ENCODE results near the gene ASPRV1.

Gene ASPRV1

DNA sequence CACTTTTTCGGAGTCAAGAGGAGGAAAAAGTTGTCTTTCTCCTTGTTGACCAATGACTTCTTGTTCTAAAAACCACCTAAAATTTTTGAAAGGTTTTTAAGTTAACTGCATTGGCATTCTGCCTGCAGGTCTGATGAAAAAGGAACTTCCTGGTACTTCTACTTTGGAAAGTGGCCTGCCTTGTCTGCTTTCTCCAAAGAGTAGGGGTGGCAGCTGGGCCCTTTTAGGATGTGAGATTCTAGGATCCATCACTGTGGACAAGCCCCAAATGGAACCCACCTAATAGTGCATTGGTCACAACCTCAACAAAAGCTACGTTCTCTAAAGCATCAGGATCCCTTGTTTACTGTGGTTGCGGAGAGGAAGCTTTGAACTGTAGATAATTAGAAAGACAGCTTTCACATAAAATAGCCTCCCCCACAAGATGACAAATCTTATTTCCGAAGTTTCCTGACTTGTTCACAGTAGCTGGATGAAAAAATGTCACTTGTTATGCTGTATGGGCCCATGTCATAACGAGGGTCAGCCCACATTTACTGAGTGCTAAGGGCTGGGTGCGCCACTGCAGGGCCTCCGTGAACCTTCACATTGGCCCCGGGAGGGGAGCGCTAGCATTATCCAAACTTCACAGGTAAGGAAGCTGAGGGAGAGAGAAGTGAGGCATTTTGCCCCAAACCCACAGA, 17.4 kb downstream of the ASPRV1 start:
- DNase-seq, result no peak
- Histone ChIP-seq H3K27me3 (replicated peaks) (no peaks in the 10 kb centered on the region), H3K4me3 (ENCODE audit: low read depth, low read length) (no peak overlapping the region), H3K27ac (no peak overlapping the region), H3K36me3 (replicated peaks) (peaks cover 18% of the 10 kb centered on the region)
- in situ Hi-C loops (cut with HindIII; ENCODE audit: low pct_ligation_motif_present, low sequenced_read_pairs), result loop anchor here (25.0 kb wide), 1 partner anchor 143 kb away; the partner anchor contains the start of gene PCBP1
- TF ChIP-seq, protein P1, sequence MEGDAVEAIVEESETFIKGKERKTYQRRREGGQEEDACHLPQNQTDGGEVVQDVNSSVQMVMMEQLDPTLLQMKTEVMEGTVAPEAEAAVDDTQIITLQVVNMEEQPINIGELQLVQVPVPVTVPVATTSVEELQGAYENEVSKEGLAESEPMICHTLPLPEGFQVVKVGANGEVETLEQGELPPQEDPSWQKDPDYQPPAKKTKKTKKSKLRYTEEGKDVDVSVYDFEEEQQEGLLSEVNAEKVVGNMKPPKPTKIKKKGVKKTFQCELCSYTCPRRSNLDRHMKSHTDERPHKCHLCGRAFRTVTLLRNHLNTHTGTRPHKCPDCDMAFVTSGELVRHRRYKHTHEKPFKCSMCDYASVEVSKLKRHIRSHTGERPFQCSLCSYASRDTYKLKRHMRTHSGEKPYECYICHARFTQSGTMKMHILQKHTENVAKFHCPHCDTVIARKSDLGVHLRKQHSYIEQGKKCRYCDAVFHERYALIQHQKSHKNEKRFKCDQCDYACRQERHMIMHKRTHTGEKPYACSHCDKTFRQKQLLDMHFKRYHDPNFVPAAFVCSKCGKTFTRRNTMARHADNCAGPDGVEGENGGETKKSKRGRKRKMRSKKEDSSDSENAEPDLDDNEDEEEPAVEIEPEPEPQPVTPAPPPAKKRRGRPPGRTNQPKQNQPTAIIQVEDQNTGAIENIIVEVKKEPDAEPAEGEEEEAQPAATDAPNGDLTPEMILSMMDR (IDR thresholded peaks at IDR 0.05; ENCODE audit: low read depth, low read length, missing control alignments), result no peak

DNA sequence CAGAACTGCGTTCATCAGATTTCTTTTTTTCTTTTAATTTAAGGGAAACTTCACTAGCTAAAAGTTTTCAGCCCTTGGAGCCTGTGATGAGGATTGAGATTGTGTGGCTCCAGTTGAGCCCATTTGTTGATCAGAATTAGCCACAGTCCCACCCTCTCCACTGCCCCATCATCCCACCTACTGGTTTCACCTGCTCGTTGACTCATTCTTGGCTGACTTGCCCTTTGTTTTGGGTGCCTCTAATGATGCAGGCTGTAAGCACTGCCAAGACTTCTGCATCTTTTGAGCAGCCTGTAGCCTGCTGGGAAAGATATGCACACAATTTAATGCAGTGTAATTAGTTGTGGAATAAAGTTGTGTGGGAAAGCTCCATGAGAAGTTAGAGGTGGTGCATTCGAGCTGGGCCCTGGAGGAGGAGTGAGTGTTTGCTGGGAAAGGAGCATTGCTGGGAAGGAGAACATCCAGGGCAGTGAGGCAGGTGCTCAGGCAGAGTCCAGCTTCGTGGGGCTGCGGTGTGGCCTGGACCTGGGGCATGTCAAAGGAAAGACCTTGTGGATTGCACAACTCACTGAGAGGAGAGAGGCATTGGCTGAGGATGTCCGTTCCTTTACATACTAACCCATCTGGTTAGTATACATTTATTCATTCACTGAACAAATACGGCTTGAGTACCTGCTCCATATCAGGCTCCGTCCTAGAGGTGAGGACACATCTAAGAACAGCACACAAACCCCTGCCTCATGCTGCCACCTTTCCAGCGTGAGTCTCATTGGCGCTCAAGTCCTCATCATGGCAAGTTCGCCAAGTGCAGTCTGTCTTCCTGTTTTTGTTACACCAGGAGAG, 18.2 kb downstream of the ASPRV1 start:
- peaks cover 25% of the 10 kb centered on the region for H3K36me3 ChIP-seq (replicated peaks)
- no peaks in the 10 kb centered on the region for H3K27me3 ChIP-seq (replicated peaks)
- in situ Hi-C loops (cut with HindIII; ENCODE audit: low pct_ligation_motif_present, low sequenced_read_pairs), result loop anchor here (25.0 kb wide), 1 partner anchor 144 kb away; the partner anchor contains the start of gene PCBP1
- TF ChIP-seq, protein P1 (IDR thresholded peaks at IDR 0.05; ENCODE audit: low read depth, low read length, missing control alignments), result no peak
- H3K27ac ChIP-seq, result no peak overlapping the region
- DNase-seq, result no peak
- H3K4me3 ChIP-seq (ENCODE audit: low read depth, low read length), result no peak overlapping the region

DNA sequence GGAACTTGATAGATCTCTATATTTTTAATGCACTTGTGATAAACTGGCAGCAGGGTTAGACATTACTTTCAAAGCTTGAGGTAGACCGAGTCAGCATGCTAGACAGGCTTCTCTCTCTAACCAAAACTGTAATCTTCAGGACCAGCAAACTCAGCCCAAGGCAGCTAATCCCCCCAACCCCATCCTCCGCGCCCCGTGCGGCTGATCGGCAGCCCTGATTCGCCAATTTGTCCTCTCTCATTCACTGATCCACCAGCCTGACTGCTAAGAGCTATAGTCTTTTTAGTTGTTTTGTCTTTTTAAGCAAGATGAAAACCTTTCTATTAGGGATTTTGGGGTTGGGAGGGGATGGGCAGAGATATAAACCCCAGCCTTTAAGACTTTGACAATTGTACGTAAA, 20.7 kb downstream of the ASPRV1 start:
- H3K4me3 ChIP-seq (ENCODE audit: low read depth, low read length), result no peak overlapping the region
- in situ Hi-C loops (cut with HindIII; ENCODE audit: low pct_ligation_motif_present, low sequenced_read_pairs), result loop anchor here (25.0 kb wide), 1 partner anchor 147 kb away; the partner anchor contains the start of gene PCBP1
- peaks cover 45% of the 10 kb centered on the region for H3K36me3 ChIP-seq (replicated peaks)
- no peak for DNase-seq
- no peaks in the 10 kb centered on the region for H3K27me3 ChIP-seq (replicated peaks)
- H3K27ac ChIP-seq, result no peak overlapping the region
- TF ChIP-seq, protein P1 (IDR thresholded peaks at IDR 0.05; ENCODE audit: low read depth, low read length, missing control alignments), result no peak

DNA sequence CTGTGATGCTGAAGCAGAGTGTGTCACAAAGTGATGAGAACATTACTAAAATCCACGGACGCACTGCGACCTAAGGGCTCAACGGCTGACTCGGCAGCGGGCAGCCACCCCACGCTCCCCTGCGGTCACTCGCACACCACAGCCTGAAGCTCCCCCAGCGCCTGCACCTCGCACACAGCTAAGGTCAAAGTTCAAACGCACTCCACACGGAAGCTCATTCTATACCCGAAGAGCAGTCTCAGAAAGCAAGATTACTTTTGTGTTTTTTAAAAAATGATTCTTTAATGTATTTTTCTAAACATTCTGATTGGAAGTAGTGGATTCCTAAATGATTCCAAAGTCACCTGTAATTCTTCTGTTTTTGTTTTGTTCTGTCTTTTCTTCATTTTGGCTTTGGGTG, 21.7 kb downstream of the ASPRV1 start:
- in situ Hi-C loops (cut with HindIII; ENCODE audit: low pct_ligation_motif_present, low sequenced_read_pairs), result loop anchor here (25.0 kb wide), 1 partner anchor 148 kb away; the partner anchor contains the start of gene PCBP1
- H3K4me3 ChIP-seq (ENCODE audit: low read depth, low read length), result no peak overlapping the region
- no peaks in the 10 kb centered on the region for H3K27me3 ChIP-seq (replicated peaks)
- H3K36me3 ChIP-seq (replicated peaks), result peaks cover 50% of the 10 kb centered on the region
- TF ChIP-seq, protein P1 (IDR thresholded peaks at IDR 0.05; ENCODE audit: low read depth, low read length, missing control alignments), result no peak
- H3K27ac ChIP-seq, result no peak overlapping the region
- no peak for DNase-seq

DNA sequence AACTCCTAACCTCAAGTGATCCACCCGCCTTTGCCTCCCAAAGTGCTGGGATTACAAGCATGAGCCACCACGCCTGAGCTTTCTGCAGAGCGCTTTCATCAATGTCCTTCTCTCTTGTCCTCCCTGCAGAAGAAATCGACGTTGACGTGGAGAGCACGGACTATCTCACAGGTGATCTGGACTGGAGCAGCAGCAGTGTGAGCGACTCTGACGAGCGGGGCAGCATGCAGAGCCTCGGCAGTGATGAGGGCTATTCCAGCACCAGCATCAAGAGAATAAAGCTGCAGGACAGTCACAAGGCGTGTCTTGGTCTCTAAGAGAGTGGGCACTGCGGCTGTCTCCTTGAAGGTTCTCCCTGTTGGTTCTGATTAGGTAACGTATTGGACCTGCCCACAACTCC, 23.5 kb downstream of the ASPRV1 start:
- DNase-seq, result no peak
- Histone ChIP-seq H3K36me3 (replicated peaks) (peaks cover 46% of the 10 kb centered on the region), H3K27ac (no peak overlapping the region), H3K4me3 (ENCODE audit: low read depth, low read length) (no peak overlapping the region), H3K27me3 (replicated peaks) (no peaks in the 10 kb centered on the region)
- in situ Hi-C loops (cut with HindIII; ENCODE audit: low pct_ligation_motif_present, low sequenced_read_pairs), result loop anchor here (25.0 kb wide), 1 partner anchor 149 kb away; the partner anchor contains the start of gene PCBP1
- TF ChIP-seq, protein P1 (IDR thresholded peaks at IDR 0.05; ENCODE audit: low read depth, low read length, missing control alignments), result no peak
